Measurements from ENCODE around the gene TMEM252. TPM values are rescaled to one million over a fixed set of nuclear protein-coding genes. Genes with fewer than 3 reads are reported as not detected.

Gene TMEM252
- not detected in 2 replicates for total RNA-seq (2014; rRNA removed; shearing (Covaris generic))

- no peaks in the 10 kb centered on the region for H3K36me3 ChIP-seq (replicated peaks; ENCODE audit: control insufficient read depth, insufficient read depth, low read length)
- peaks cover 18% of the 10 kb centered on the region; the same call in 1 of the 2 replicates for H3K27me3 ChIP-seq (ENCODE audit: control insufficient read depth, insufficient read depth, low read length)
- no peak within 1 kb of the TSS for H3K4me3 ChIP-seq (ENCODE audit: insufficient read depth, low read depth, low read length)
- DNase-seq: no peak
Measured at GRCh38 chr9:68540712-68541535, at the start of gene TMEM252. TSS of gene TMEM252 (minus strand) at chr9:68540883. CDS start at chr9:68540814, 69 bp downstream.

- no peaks in the 10 kb centered on the region for H3K36me3 ChIP-seq (replicated peaks; ENCODE audit: control insufficient read depth, insufficient read depth, low read length)
- peak; percentile 21 for DNase-seq
- H3K27me3 ChIP-seq (ENCODE audit: control insufficient read depth, insufficient read depth, low read length): no peaks in the 10 kb centered on the region
- no peak overlapping the region for H3K4me3 ChIP-seq (ENCODE audit: insufficient read depth, low read depth, low read length)
Measured at GRCh38 chr9:68585034-68585761, 44.5 kb upstream of the TMEM252 start.

GRCh38 chr9:68584189-68585033 is 43.7 kb upstream of the TMEM252 start:
- H3K4me3 ChIP-seq (ENCODE audit: insufficient read depth, low read depth, low read length): no peak overlapping the region
- DNase-seq: peak; percentile 82
- H3K27me3 ChIP-seq (ENCODE audit: control insufficient read depth, insufficient read depth, low read length): no peaks in the 10 kb centered on the region
- H3K36me3 ChIP-seq (replicated peaks; ENCODE audit: control insufficient read depth, insufficient read depth, low read length): no peaks in the 10 kb centered on the region

GRCh38 chr9:68581696-68582095 is 41.0 kb upstream of the TMEM252 start:
- no peak overlapping the region for H3K4me3 ChIP-seq (ENCODE audit: insufficient read depth, low read depth, low read length)
- DNase-seq: no peak
- no peaks in the 10 kb centered on the region for H3K36me3 ChIP-seq (replicated peaks; ENCODE audit: control insufficient read depth, insufficient read depth, low read length)
- H3K27me3 ChIP-seq (ENCODE audit: control insufficient read depth, insufficient read depth, low read length): no peaks in the 10 kb centered on the region

GRCh38 chr9:68577774-68578591 is 37.3 kb upstream of the TMEM252 start:
- Histone ChIP-seq H3K27me3 (ENCODE audit: control insufficient read depth, insufficient read depth, low read length) (no peaks in the 10 kb centered on the region; the same call in 1 of the 2 replicates), H3K4me3 (ENCODE audit: insufficient read depth, low read depth, low read length) (no peak overlapping the region), H3K36me3 (replicated peaks; ENCODE audit: control insufficient read depth, insufficient read depth, low read length) (no peaks in the 10 kb centered on the region)
- DNase-seq: no peak

GRCh38 chr9:68575817-68576216 is 35.1 kb upstream of the TMEM252 start:
- H3K36me3 ChIP-seq (replicated peaks; ENCODE audit: control insufficient read depth, insufficient read depth, low read length): no peaks in the 10 kb centered on the region
- no peak for DNase-seq
- no peak overlapping the region for H3K4me3 ChIP-seq (ENCODE audit: insufficient read depth, low read depth, low read length)
- H3K27me3 ChIP-seq (ENCODE audit: control insufficient read depth, insufficient read depth, low read length): peaks cover 1% of the 10 kb centered on the region; the same call in 1 of the 2 replicates

GRCh38 chr9:68574150-68574549 is 33.5 kb upstream of the TMEM252 start:
- DNase-seq: no peak
- no peak overlapping the region for H3K4me3 ChIP-seq (ENCODE audit: insufficient read depth, low read depth, low read length)
- H3K27me3 ChIP-seq (ENCODE audit: control insufficient read depth, insufficient read depth, low read length): peaks cover 1% of the 10 kb centered on the region; the same call in 1 of the 2 replicates
- no peaks in the 10 kb centered on the region for H3K36me3 ChIP-seq (replicated peaks; ENCODE audit: control insufficient read depth, insufficient read depth, low read length)

- no peaks in the 10 kb centered on the region for H3K36me3 ChIP-seq (replicated peaks; ENCODE audit: control insufficient read depth, insufficient read depth, low read length)
- DNase-seq: no peak
- no peak overlapping the region for H3K4me3 ChIP-seq (ENCODE audit: insufficient read depth, low read depth, low read length)
- peaks cover 7% of the 10 kb centered on the region for H3K27me3 ChIP-seq (ENCODE audit: control insufficient read depth, insufficient read depth, low read length)
Measured at GRCh38 chr9:68567565-68567964, 26.9 kb upstream of the TMEM252 start.

- DNase-seq: peak; percentile 22
- no peaks in the 10 kb centered on the region for H3K36me3 ChIP-seq (replicated peaks; ENCODE audit: control insufficient read depth, insufficient read depth, low read length)
- no peak overlapping the region for H3K4me3 ChIP-seq (ENCODE audit: insufficient read depth, low read depth, low read length)
- peaks cover 7% of the 10 kb centered on the region for H3K27me3 ChIP-seq (ENCODE audit: control insufficient read depth, insufficient read depth, low read length)
Measured at GRCh38 chr9:68562461-68562860, 21.8 kb upstream of the TMEM252 start.

GRCh38 chr9:68560071-68560844 is 19.6 kb upstream of the TMEM252 start:
- peak; percentile 57 for DNase-seq
- H3K4me3 ChIP-seq (ENCODE audit: insufficient read depth, low read depth, low read length): no peak overlapping the region
- no peaks in the 10 kb centered on the region for H3K36me3 ChIP-seq (replicated peaks; ENCODE audit: control insufficient read depth, insufficient read depth, low read length)
- H3K27me3 ChIP-seq (ENCODE audit: control insufficient read depth, insufficient read depth, low read length): peaks cover 7% of the 10 kb centered on the region

GRCh38 chr9:68558545-68558944 is 17.9 kb upstream of the TMEM252 start:
- H3K4me3 ChIP-seq (ENCODE audit: insufficient read depth, low read depth, low read length): no peak overlapping the region
- no peaks in the 10 kb centered on the region for H3K36me3 ChIP-seq (replicated peaks; ENCODE audit: control insufficient read depth, insufficient read depth, low read length)
- DNase-seq: no peak
- H3K27me3 ChIP-seq (ENCODE audit: control insufficient read depth, insufficient read depth, low read length): peaks cover 5% of the 10 kb centered on the region

- H3K36me3 ChIP-seq (replicated peaks; ENCODE audit: control insufficient read depth, insufficient read depth, low read length): no peaks in the 10 kb centered on the region
- peaks cover 5% of the 10 kb centered on the region for H3K27me3 ChIP-seq (ENCODE audit: control insufficient read depth, insufficient read depth, low read length)
- no peak for DNase-seq
- H3K4me3 ChIP-seq (ENCODE audit: insufficient read depth, low read depth, low read length): no peak overlapping the region
Measured at GRCh38 chr9:68555437-68556150, 14.9 kb upstream of the TMEM252 start.
